ENCODE data around the gene PLXNB1.

PLXNB1 gene

GRCh38 chr3:48429960-48430707, at the start of gene PLXNB1 (continued):
- TF ChIP-seq ZNF16 (tag by site-specific recombination; IDR thresholded peaks at IDR 0.05; ENCODE audit: low read depth) (no peak), GLI2 (tag by site-specific recombination; IDR thresholded peaks at IDR 0.05; ENCODE audit: borderline replicate concordance, low read depth) (no peak), ZNF707 (tag by site-specific recombination; IDR thresholded peaks at IDR 0.05) (no peak), PRDM2 (tag by site-specific recombination; IDR thresholded peaks at IDR 0.05; ENCODE audit: borderline replicate concordance) (no peak), ZNF664 (tag by site-specific recombination; IDR thresholded peaks at IDR 0.05) (no peak), ZNF544 (tag by site-specific recombination; IDR thresholded peaks at IDR 0.05) (no peak), ZNF175 (tag by site-specific recombination; IDR thresholded peaks at IDR 0.05) (no peak), ZBTB21 (tag by site-specific recombination; IDR thresholded peaks at IDR 0.05) (no peak), OVOL3 (tag by site-specific recombination; IDR thresholded peaks at IDR 0.05) (no peak), ZNF362 (tag by site-specific recombination; IDR thresholded peaks at IDR 0.05) (no peak), WT1 (tag by site-specific recombination; IDR thresholded peaks at IDR 0.05) (peak; percentile 66; the same call in 1 of the 2 replicates), ZIC2 (tag by site-specific recombination; IDR thresholded peaks at IDR 0.05) (peak; percentile 46), ZNF324 (tag by site-specific recombination; IDR thresholded peaks at IDR 0.05) (no peak), ZNF404 (tag by site-specific recombination; IDR thresholded peaks at IDR 0.05) (no peak), EGR2 (tag by site-specific recombination; IDR thresholded peaks at IDR 0.05; ENCODE audit: low read depth) (peak; percentile 85), BCL11B (tag by site-specific recombination; IDR thresholded peaks at IDR 0.05; ENCODE audit: low read depth) (0 out of 2 replicates have a peak, but pooled peaks have one; percentile 26), ZNF311 (tag by site-specific recombination; IDR thresholded peaks at IDR 0.05; ENCODE audit: borderline replicate concordance) (no peak), ZFP37 (tag by site-specific recombination; IDR thresholded peaks at IDR 0.05) (no peak), TCF7L2 (IDR thresholded peaks at IDR 0.05; ENCODE audit: borderline replicate concordance, low read depth, low read length) (no peak), KLF16 (tag by site-specific recombination; IDR thresholded peaks at IDR 0.05) (peak; percentile 53; the same call in 1 of the 2 replicates), ZBTB11 (tag by site-specific recombination; conservative IDR thresholded peaks at IDR 0.05; ENCODE audit: low read depth) (peak; percentile 80), ZNF19 (tag by site-specific recombination; IDR thresholded peaks at IDR 0.05; ENCODE audit: low read depth) (no peak), YY2 (tag by site-specific recombination; IDR thresholded peaks at IDR 0.05) (no peak), ZNF148 (tag by site-specific recombination; IDR thresholded peaks at IDR 0.05; ENCODE audit: borderline replicate concordance) (no peak), ATF2 (tag by site-specific recombination; IDR thresholded peaks at IDR 0.05; ENCODE audit: low read depth) (no peak), ZNF510 (tag by site-specific recombination; IDR thresholded peaks at IDR 0.05; ENCODE audit: insufficient replicate concordance) (no peak)

All from HEK293 (cell line).